ENCODE data around the gene RIC1.
"Not testable (repeated sequence)": the region's sequence is repeated elsewhere in the genome, so short reads cannot be mapped to it uniquely, and the experiment has no call there.

RIC1 gene

DNA sequence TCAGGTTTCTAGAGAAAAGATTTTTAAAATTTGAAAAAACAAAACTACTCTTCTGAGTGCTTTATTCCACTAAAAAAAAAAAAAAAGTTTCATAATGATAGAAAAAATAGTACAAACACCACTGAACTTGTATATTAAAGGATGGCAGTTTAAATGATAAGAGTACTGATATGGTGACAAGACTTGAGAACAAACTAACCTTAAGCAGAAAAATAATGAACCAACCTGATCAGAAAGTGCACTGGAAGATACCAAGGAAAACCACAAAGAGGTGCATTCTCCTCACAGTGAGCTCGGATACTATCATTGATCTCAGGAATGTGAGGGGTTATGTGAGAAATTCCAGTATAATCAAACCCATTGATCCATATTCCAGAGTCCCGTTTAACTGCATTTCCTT, 169.7 kb downstream of the RIC1 start:
- no peak overlapping the region for H3K4me2 ChIP-seq
- H3K27me3 ChIP-seq (ENCODE audit: insufficient read depth, low read depth) = no peaks in the 10 kb centered on the region
- H3K79me2 ChIP-seq (ENCODE audit: insufficient read depth, low read depth) = no peaks in the 10 kb centered on the region
- no peaks in the 10 kb centered on the region for H3K36me3 ChIP-seq (ENCODE audit: insufficient read depth)
- H3K4me1 ChIP-seq (ENCODE audit: low read depth, poor library complexity, severe bottlenecking) = peaks cover 15% of the 10 kb centered on the region
- TF ChIP-seq, protein P1, sequence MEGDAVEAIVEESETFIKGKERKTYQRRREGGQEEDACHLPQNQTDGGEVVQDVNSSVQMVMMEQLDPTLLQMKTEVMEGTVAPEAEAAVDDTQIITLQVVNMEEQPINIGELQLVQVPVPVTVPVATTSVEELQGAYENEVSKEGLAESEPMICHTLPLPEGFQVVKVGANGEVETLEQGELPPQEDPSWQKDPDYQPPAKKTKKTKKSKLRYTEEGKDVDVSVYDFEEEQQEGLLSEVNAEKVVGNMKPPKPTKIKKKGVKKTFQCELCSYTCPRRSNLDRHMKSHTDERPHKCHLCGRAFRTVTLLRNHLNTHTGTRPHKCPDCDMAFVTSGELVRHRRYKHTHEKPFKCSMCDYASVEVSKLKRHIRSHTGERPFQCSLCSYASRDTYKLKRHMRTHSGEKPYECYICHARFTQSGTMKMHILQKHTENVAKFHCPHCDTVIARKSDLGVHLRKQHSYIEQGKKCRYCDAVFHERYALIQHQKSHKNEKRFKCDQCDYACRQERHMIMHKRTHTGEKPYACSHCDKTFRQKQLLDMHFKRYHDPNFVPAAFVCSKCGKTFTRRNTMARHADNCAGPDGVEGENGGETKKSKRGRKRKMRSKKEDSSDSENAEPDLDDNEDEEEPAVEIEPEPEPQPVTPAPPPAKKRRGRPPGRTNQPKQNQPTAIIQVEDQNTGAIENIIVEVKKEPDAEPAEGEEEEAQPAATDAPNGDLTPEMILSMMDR (conservative IDR thresholded peaks at IDR 0.05; ENCODE audit: low read depth, low read length) = no peak
- H3K27ac ChIP-seq = no peak overlapping the region
- no peak overlapping the region for H2AFZ ChIP-seq (ENCODE audit: low read depth)
- no peaks in the 10 kb centered on the region for H4K20me1 ChIP-seq (ENCODE audit: insufficient read depth)
- H3K4me3 ChIP-seq (IDR thresholded peaks at IDR 0.05; ENCODE audit: insufficient read depth, low read depth, low read length) = no peak overlapping the region
- H3K9ac ChIP-seq = no peak overlapping the region

DNA sequence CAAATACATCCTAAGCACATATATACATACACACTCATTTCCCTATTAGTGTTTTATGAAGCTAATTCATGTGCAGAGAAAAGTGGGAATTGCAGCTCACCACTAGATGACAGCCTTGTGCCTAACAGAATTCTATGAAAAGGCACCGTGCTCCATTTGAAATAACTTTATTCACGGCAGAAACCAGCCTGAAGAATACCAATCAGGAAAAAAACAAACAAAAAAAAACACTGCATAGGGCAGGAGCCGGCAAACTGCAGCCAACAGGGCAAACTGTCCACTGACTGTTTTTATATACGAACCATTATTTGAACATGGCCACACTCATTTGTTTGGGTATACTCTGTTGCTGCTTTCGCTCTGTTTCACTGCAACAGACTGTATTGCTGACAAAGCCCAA, 170.4 kb downstream of the RIC1 start:
- no peak overlapping the region for H2AFZ ChIP-seq (ENCODE audit: low read depth)
- H3K4me1 ChIP-seq (ENCODE audit: low read depth, poor library complexity, severe bottlenecking) = peaks cover 9% of the 10 kb centered on the region
- no peak overlapping the region for H3K9ac ChIP-seq
- no peaks in the 10 kb centered on the region for H3K36me3 ChIP-seq (ENCODE audit: insufficient read depth)
- H4K20me1 ChIP-seq (ENCODE audit: insufficient read depth) = no peaks in the 10 kb centered on the region
- TF ChIP-seq, protein P1 (conservative IDR thresholded peaks at IDR 0.05; ENCODE audit: low read depth, low read length) = 0 out of 2 replicates have a peak, but pooled peaks have one; percentile 14
- no peak overlapping the region for H3K4me2 ChIP-seq
- H3K27ac ChIP-seq = no peak overlapping the region
- H3K79me2 ChIP-seq (ENCODE audit: insufficient read depth, low read depth) = no peaks in the 10 kb centered on the region
- no peak overlapping the region for H3K4me3 ChIP-seq (IDR thresholded peaks at IDR 0.05; ENCODE audit: insufficient read depth, low read depth, low read length)
- no peaks in the 10 kb centered on the region for H3K27me3 ChIP-seq (ENCODE audit: insufficient read depth, low read depth)

DNA sequence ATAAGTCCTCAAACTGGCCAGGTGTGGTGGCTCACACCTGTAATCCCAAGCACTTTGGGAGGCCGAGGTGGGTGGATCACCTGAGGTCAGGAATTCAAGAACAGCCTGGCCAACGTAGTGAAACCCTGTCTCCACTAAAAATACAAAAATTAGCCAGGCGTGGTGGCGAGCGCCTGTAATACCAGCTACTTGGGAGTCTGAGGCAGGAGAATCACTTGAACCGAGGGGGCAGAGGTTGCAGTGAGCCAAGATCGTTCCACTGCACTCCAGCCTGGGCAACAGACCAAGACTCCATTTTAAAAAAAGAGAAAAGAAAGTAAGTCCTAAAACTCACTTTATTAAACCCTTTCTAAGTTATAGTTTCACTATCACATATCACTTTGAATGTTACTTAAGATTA, 171.5 kb downstream of the RIC1 start:
- H2AFZ ChIP-seq (ENCODE audit: low read depth); H3K9ac ChIP-seq; H3K4me3 ChIP-seq (IDR thresholded peaks at IDR 0.05; ENCODE audit: insufficient read depth, low read depth, low read length); H3K79me2 ChIP-seq (ENCODE audit: insufficient read depth, low read depth); H3K4me2 ChIP-seq; H3K4me1 ChIP-seq (ENCODE audit: low read depth, poor library complexity, severe bottlenecking); H3K27me3 ChIP-seq (ENCODE audit: insufficient read depth, low read depth); H4K20me1 ChIP-seq (ENCODE audit: insufficient read depth); H3K36me3 ChIP-seq (ENCODE audit: insufficient read depth); H3K27ac ChIP-seq: not testable (repeated sequence)

DNA sequence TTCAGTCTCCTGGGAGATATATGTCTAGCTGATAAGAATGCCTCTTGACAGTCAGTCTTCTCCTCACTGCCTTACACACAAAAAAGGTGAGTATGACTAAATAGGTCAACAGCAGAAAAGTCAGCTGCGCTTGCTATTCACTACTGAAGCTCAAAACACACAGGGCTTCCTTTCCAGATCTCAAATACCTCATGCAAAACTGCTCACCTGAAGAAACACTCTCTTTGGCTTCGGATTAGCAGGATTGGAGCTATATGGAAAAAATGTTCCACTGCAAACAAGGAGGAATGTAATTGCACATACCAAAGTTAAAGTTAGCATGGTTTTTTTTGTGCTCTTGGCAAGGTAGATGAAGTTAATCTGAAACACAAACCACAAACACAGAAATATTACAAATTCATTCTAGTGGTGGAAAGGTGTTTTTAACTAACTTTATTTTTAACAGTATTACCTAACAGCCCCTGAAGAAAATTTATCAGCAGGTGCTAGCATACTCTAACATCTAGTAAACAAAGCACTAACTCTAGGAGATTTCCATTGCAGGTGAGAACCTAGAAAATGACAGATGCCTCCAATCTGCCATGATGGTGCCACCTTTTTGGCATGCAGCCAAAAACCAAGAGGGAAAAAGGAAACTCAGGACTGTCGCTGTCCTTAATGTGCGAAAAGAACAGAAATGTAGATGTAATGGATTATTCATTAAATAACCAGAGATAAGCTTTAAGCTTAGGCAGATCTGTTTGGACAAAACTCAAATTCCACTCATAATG, 172.2 kb downstream of the RIC1 start:
- Histone ChIP-seq H3K9ac (no peak overlapping the region), H2AFZ (ENCODE audit: low read depth) (no peak overlapping the region), H3K4me1 (ENCODE audit: low read depth, poor library complexity, severe bottlenecking) (peaks cover 9% of the 10 kb centered on the region), H3K4me3 (IDR thresholded peaks at IDR 0.05; ENCODE audit: insufficient read depth, low read depth, low read length) (no peak overlapping the region), H4K20me1 (ENCODE audit: insufficient read depth) (no peaks in the 10 kb centered on the region), H3K36me3 (ENCODE audit: insufficient read depth) (no peaks in the 10 kb centered on the region), H3K27me3 (ENCODE audit: insufficient read depth, low read depth) (no peaks in the 10 kb centered on the region), H3K27ac (no peak overlapping the region), H3K4me2 (no peak overlapping the region), H3K79me2 (ENCODE audit: insufficient read depth, low read depth) (no peaks in the 10 kb centered on the region)
- TF ChIP-seq, protein P1 (conservative IDR thresholded peaks at IDR 0.05; ENCODE audit: low read depth, low read length) = no peak

DNA sequence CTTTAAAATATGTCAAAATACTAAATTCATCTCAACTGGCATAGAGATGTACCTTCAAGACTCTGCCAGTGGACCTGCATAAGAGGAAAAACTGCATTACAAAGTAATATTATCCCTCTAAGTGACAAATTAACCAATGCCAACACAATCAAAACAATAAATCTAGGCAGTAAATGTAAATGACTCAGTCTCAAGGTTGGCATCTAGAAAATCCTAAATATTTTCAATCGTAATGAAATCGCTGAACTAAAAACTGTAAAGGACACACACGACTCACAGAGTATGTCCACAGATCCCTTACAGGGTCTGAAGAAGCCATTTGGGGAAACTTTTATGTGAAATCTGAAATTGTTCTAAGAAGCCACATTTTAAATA, 172.8 kb downstream of the RIC1 start:
- Histone ChIP-seq H2AFZ (ENCODE audit: low read depth) (no peak overlapping the region), H3K4me3 (IDR thresholded peaks at IDR 0.05; ENCODE audit: insufficient read depth, low read depth, low read length) (no peak overlapping the region), H3K4me2 (no peak overlapping the region), H3K79me2 (ENCODE audit: insufficient read depth, low read depth) (no peaks in the 10 kb centered on the region), H3K27me3 (ENCODE audit: insufficient read depth, low read depth) (no peaks in the 10 kb centered on the region), H3K36me3 (ENCODE audit: insufficient read depth) (no peaks in the 10 kb centered on the region), H3K9ac (no peak overlapping the region), H3K4me1 (ENCODE audit: low read depth, poor library complexity, severe bottlenecking) (peaks cover 9% of the 10 kb centered on the region), H3K27ac (no peak overlapping the region), H4K20me1 (ENCODE audit: insufficient read depth) (no peaks in the 10 kb centered on the region)
- TF ChIP-seq, protein P1 (conservative IDR thresholded peaks at IDR 0.05; ENCODE audit: low read depth, low read length) = no peak

Data from KMS-11 (cell line).